Peyer's patch (tissue), 4 donors: ENCODE data around the gene LIN54.

ENCODE experiments used
- CTCF ChIP-seq, 6 experiments: fragments of 450-650 bp in 4 of 6; fragments of 200-600 bp in 2 of 6; sonication (generic) in 1 of 6; IDR thresholded peaks; one replicate each; pipeline ENCODE4 v1.5.1; 2017 to 2019; ENCODE audit warnings: antibody characterized with exemption in 6 of 6, mild to moderate bottlenecking in 3 of 6, moderate library complexity in 1 of 6
- POLR2A ChIP-seq, 2 donors: fragments of 450-650 bp; IDR thresholded peaks; one replicate each; pipeline ENCODE4 v1.5.1; 2017; ENCODE audit warnings: antibody characterized with exemption in 2 of 2, mild to moderate bottlenecking in 2 of 2, moderate library complexity in 2 of 2

- TF ChIP-seq POLR2A (IDR thresholded peaks at IDR 0.05) (no peak), CTCF (IDR thresholded peaks at IDR 0.05) (no peak)
Observed at GRCh38 chr4:83013420-83013867, 2.8 kb upstream of the LIN54 start.
